Astrocyte (in vitro differentiated cells and primary cell): ENCODE results near the gene ATP2C2.
"Not testable (repeated sequence)": the region's sequence is repeated elsewhere in the genome, so short reads cannot be mapped to it uniquely, and the experiment has no call there.

ENCODE experiments used
- EZH2 ChIP-seq: IDR thresholded peaks from 2 replicates; pipeline ENCODE4 v1.6.1; 2012; ENCODE audit warnings: mild to moderate bottlenecking, low read length, inconsistent platforms; ENCODE audit not compliant: insufficient read depth
- TF ChIP-seq, protein P1 (sequence below): IDR thresholded peaks from 2 replicates; pipeline ENCODE4 v1.5.1; 2011; ENCODE audit warnings: low read depth, mild to moderate bottlenecking, inconsistent platforms, low read length, moderate library complexity; ENCODE audit not compliant: insufficient read depth

DNA sequence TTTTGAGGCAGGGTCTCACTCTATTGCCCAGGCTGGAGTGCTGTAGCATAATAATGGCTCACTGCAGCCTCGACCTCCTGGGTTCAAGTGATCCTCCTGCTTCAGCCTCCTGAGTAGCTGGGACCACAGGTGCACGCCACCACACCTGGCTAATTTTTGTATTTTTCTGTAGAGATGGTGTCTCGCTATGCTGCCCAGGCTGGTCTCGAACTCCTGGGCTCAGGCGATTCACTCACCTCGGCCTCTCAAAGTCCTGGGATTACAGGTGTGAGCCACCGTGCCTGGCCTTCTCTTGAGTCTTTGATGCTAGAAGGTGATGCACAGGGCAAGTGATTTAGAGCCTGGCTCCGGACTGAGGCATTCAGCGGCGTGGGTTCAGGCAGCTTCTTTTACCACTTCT lies 24.5 kb upstream of the ATP2C2 start:
- TF ChIP-seq, protein P1, sequence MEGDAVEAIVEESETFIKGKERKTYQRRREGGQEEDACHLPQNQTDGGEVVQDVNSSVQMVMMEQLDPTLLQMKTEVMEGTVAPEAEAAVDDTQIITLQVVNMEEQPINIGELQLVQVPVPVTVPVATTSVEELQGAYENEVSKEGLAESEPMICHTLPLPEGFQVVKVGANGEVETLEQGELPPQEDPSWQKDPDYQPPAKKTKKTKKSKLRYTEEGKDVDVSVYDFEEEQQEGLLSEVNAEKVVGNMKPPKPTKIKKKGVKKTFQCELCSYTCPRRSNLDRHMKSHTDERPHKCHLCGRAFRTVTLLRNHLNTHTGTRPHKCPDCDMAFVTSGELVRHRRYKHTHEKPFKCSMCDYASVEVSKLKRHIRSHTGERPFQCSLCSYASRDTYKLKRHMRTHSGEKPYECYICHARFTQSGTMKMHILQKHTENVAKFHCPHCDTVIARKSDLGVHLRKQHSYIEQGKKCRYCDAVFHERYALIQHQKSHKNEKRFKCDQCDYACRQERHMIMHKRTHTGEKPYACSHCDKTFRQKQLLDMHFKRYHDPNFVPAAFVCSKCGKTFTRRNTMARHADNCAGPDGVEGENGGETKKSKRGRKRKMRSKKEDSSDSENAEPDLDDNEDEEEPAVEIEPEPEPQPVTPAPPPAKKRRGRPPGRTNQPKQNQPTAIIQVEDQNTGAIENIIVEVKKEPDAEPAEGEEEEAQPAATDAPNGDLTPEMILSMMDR: not testable (repeated sequence)
- TF ChIP-seq EZH2: not testable (repeated sequence)
